SK-N-SH treated with all-trans-retinoic acid at 6 μM for 48 hours (cell line): ENCODE data around the gene ARRDC1.

ENCODE experiments used
- ATAC-seq: fragments of 200-7000 bp; cut with Tn5 transposase; 3 replicates; pipeline ENCODE4 v1.9.1; 2020; ENCODE audit warnings: mild to moderate bottlenecking, moderate library complexity
- ARNTL ChIP-seq: fragments of 450-650 bp; formaldehyde crosslinking; IDR thresholded peaks from 2 replicates; pipeline ENCODE4 v1.5.0; 2020; ENCODE audit warnings: low read depth, mild to moderate bottlenecking, moderate library complexity, borderline replicate concordance
- BACH2 ChIP-seq: fragments of 250-450 bp; sonication (Bioruptor Pico); IDR thresholded peaks from 2 replicates; pipeline ENCODE4 v1.9.0; 2021; ENCODE audit warnings: mild to moderate bottlenecking, borderline replicate concordance
- CREB5 ChIP-seq: fragments of 250-450 bp; sonication (Bioruptor Pico); IDR thresholded peaks from 2 replicates; pipeline ENCODE4 v1.5.1; 2020; ENCODE audit warnings: low read depth, mild to moderate bottlenecking, moderate library complexity
- CSDC2 ChIP-seq: fragments of 250-450 bp; sonication (Bioruptor Pico); IDR thresholded peaks from 2 replicates; pipeline ENCODE4 v1.5.0; 2020; ENCODE audit warnings: mild to moderate bottlenecking, moderate library complexity
- ESRRG ChIP-seq: fragments of 250-450 bp; sonication (Bioruptor Pico); IDR thresholded peaks from 2 replicates; pipeline ENCODE4 v1.6.1; 2021; ENCODE audit warnings: mild to moderate bottlenecking
- GLIS3 ChIP-seq: fragments of 250-450 bp; sonication (Bioruptor Pico); IDR thresholded peaks from 2 replicates; pipeline ENCODE4 v1.5.0; 2020; ENCODE audit warnings: mild to moderate bottlenecking, moderate library complexity
- ISL1 ChIP-seq: fragments of 250-450 bp; sonication (Bioruptor Pico); IDR thresholded peaks from 2 replicates; pipeline ENCODE4 v2.1.2; 2022; ENCODE audit warnings: mild to moderate bottlenecking, moderate library complexity
- OSR1 ChIP-seq: fragments of 250-450 bp; sonication (Bioruptor Pico); IDR thresholded peaks from 2 replicates; pipeline ENCODE4 v1.8.0; 2022; ENCODE audit warnings: moderate library complexity, mild to moderate bottlenecking, inconsistent platforms
- PATZ1 ChIP-seq: fragments of 250-450 bp; sonication (Bioruptor Pico); IDR thresholded peaks from 2 replicates; pipeline ENCODE4 v1.8.0; 2020; ENCODE audit warnings: mild to moderate bottlenecking, moderate library complexity, borderline replicate concordance
- POU6F1 ChIP-seq: fragments of 250-450 bp; sonication (Bioruptor Pico); IDR thresholded peaks from 2 replicates; pipeline ENCODE4 v1.8.0; 2021; ENCODE audit warnings: low read depth, mild to moderate bottlenecking, moderate library complexity, borderline replicate concordance
- PPARA ChIP-seq: fragments of 250-450 bp; sonication (Bioruptor Pico); IDR thresholded peaks from 2 replicates; pipeline ENCODE4 v1.5.0; 2020; ENCODE audit warnings: mild to moderate bottlenecking, borderline replicate concordance
- RARB ChIP-seq: fragments of 250-450 bp; sonication (Bioruptor Pico); IDR thresholded peaks from 2 replicates; pipeline ENCODE4 v1.8.0; 2021; ENCODE audit warnings: mild to moderate bottlenecking, moderate library complexity
- SNAI2 ChIP-seq: fragments of 250-450 bp; sonication (Bioruptor Pico); IDR thresholded peaks from 2 replicates; pipeline ENCODE4 v1.5.0; 2020; ENCODE audit warnings: mild to moderate bottlenecking, moderate library complexity
- TCF4 ChIP-seq: fragments of 250-450 bp; sonication (Bioruptor Pico); IDR thresholded peaks from 2 replicates; pipeline ENCODE4 v1.8.0; 2021; ENCODE audit warnings: mild to moderate bottlenecking, moderate library complexity, borderline replicate concordance
- TOX ChIP-seq: fragments of 250-450 bp; sonication (Bioruptor Pico); IDR thresholded peaks from 2 replicates; pipeline ENCODE4 v1.8.0; 2021; ENCODE audit warnings: mild to moderate bottlenecking, moderate library complexity, borderline replicate concordance
- ZC3H10 ChIP-seq: fragments of 250-450 bp; sonication (Bioruptor Pico); IDR thresholded peaks from 2 replicates; pipeline ENCODE4 v1.5.1; 2021; ENCODE audit warnings: mild to moderate bottlenecking, moderate library complexity
- ZFP30 ChIP-seq: fragments of 450-650 bp; formaldehyde crosslinking; IDR thresholded peaks from 2 replicates; pipeline ENCODE4 v1.5.0; 2022; ENCODE audit warnings: mild to moderate bottlenecking, moderate library complexity
- ZNF565 ChIP-seq: fragments of 450-650 bp; formaldehyde crosslinking; conservative IDR thresholded peaks from 2 replicates; pipeline ENCODE4 v1.5.0; 2020; ENCODE audit warnings: low read depth, mild to moderate bottlenecking, moderate library complexity
- ZNF70 ChIP-seq: fragments of 450-650 bp; formaldehyde crosslinking; IDR thresholded peaks from 2 replicates; pipeline ENCODE4 v1.5.0; 2020; ENCODE audit warnings: mild to moderate bottlenecking, moderate library complexity
- TF ChIP-seq, protein P1 (sequence below): fragments of 250-450 bp; sonication (Bioruptor Pico); IDR thresholded peaks from 2 replicates; pipeline ENCODE4 v1.5.0; 2020; ENCODE audit warnings: mild to moderate bottlenecking, moderate library complexity

ARRDC1 gene

DNA sequence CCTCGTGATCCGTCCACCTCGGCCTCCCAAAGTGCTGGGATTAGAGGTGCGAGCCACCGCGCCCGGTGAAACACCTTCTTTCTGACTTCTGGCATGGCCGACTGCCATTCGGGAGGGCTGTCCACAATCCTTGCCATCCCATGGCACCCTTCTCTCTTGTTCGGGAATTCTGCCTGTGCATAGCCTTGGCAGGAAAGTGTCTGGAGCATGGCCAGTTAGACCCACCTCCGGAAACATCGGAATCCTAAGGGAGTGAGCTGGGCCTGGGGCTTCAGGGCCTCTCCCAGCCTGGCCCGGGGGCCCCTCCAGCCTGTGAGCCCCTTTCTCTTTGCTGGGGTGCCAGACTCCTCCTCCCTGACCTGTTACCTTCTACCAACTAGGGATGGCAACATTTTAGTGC is 1.6 kb upstream of the ARRDC1 start:
- ATAC-seq, result no peak
- TF ChIP-seq ZNF70 (CRISPR knock-in tag) (no peak), TOX (no peak), ZNF565 (no peak), OSR1 (CRISPR knock-in tag) (no peak), GLIS3 (CRISPR knock-in tag) (no peak), SNAI2 (CRISPR knock-in tag) (no peak), ISL1 (no peak), RARB (no peak), ZC3H10 (CRISPR knock-in tag) (no peak), BACH2 (CRISPR knock-in tag) (no peak), CSDC2 (CRISPR knock-in tag) (no peak), POU6F1 (CRISPR knock-in tag) (no peak), PATZ1 (CRISPR knock-in tag) (no peak), TCF4 (no peak)
- TF ChIP-seq, protein P1, sequence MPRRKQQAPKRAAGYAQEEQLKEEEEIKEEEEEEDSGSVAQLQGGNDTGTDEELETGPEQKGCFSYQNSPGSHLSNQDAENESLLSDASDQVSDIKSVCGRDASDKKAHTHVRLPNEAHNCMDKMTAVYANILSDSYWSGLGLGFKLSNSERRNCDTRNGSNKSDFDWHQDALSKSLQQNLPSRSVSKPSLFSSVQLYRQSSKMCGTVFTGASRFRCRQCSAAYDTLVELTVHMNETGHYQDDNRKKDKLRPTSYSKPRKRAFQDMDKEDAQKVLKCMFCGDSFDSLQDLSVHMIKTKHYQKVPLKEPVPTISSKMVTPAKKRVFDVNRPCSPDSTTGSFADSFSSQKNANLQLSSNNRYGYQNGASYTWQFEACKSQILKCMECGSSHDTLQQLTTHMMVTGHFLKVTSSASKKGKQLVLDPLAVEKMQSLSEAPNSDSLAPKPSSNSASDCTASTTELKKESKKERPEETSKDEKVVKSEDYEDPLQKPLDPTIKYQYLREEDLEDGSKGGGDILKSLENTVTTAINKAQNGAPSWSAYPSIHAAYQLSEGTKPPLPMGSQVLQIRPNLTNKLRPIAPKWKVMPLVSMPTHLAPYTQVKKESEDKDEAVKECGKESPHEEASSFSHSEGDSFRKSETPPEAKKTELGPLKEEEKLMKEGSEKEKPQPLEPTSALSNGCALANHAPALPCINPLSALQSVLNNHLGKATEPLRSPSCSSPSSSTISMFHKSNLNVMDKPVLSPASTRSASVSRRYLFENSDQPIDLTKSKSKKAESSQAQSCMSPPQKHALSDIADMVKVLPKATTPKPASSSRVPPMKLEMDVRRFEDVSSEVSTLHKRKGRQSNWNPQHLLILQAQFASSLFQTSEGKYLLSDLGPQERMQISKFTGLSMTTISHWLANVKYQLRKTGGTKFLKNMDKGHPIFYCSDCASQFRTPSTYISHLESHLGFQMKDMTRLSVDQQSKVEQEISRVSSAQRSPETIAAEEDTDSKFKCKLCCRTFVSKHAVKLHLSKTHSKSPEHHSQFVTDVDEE (CRISPR knock-in tag), result no peak

DNA sequence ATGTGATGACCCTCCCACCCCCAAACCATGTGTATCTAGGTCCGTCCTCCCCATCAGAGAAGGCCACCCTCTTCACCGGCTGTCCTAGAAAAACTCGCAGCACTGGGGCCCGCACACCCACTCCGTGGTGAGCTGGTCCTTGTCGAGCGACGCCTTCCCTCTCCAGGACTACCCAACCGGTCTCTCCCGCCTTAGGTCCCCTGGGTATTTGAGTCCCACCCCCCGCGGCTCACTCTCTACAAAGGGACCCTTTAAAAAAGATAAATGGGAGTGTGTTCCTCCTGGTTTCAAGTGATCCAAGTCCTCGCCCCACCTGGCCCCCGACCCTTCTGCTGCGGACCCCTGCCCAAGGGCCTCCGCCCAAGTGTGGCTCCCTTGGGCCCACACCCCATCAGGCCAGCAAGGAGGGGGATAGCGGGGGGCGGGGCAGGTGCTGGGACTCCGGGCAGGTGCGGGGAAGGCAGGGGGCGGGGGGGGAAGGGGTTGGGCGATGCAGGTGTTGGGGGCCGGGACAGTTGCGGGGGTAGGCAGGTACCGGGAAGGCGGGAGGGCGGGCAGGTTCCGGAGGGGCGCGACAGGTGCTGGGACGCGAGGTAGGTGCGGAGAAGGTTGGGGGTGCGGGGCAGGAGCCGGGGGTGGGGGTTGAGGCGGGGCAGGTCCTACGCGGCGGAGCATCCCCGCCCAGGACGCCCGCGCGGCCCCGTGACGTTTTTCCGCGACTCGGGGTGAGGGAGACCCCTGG is 970 bp upstream of the ARRDC1 start:
- no peak for TF ChIP-seq BACH2 (CRISPR knock-in tag)
- no peak for TF ChIP-seq PPARA (CRISPR knock-in tag)
- no peak for TF ChIP-seq ZC3H10 (CRISPR knock-in tag)
- no peak for TF ChIP-seq ZNF70 (CRISPR knock-in tag)
- no peak for TF ChIP-seq TCF4

GRCh38 chr9:137606005-137606621 is 627 bp downstream of the ARRDC1 start:
- peak; percentile 14 for ATAC-seq
- TF ChIP-seq ARNTL (CRISPR knock-in tag) (no peak), ZC3H10 (CRISPR knock-in tag) (no peak)
- TF ChIP-seq, protein P1 (CRISPR knock-in tag), result no peak
- TF ChIP-seq, all 23 proteins: peak for 0

More for the DNA sequence above, 970 bp upstream of the ARRDC1 start:
- ATAC-seq, result no peak

GRCh38 chr9:137606734-137607138 is 1.2 kb downstream of the ARRDC1 start:
- no peak for ATAC-seq
- no peak for TF ChIP-seq GLIS3 (CRISPR knock-in tag)
- no peak for TF ChIP-seq CREB5 (CRISPR knock-in tag)
- TF ChIP-seq ZFP30 (CRISPR knock-in tag), result no peak
- TF ChIP-seq ISL1, result no peak
- no peak for TF ChIP-seq ZC3H10 (CRISPR knock-in tag)
- TF ChIP-seq TCF4, result no peak
- no peak for TF ChIP-seq RARB
- TF ChIP-seq ARNTL (CRISPR knock-in tag), result no peak
- TF ChIP-seq PATZ1 (CRISPR knock-in tag), result no peak
- no peak for TF ChIP-seq ZNF565
- no peak for TF ChIP-seq BACH2 (CRISPR knock-in tag)
- no peak for TF ChIP-seq ESRRG (CRISPR knock-in tag)
